Activated T-helper 1 cell treated with Interleukin-2 at 50 U/mL for 16 hours (primary cell): Measurements from ENCODE around the gene TPRG1L.

ENCODE experiments used
- DNase-seq: peaks from one replicate; pipeline ENCODE4 v3.0.0-alpha.2; 2020; ENCODE audit warnings: low read depth

TPRG1L gene

GRCh38 chr1:3593745-3594144 is 31.1 kb upstream of the TPRG1L start:
- DNase-seq, result no peak

GRCh38 chr1:3594706-3595377 is 30.0 kb upstream of the TPRG1L start:
- DNase-seq, result no peak

DNA sequence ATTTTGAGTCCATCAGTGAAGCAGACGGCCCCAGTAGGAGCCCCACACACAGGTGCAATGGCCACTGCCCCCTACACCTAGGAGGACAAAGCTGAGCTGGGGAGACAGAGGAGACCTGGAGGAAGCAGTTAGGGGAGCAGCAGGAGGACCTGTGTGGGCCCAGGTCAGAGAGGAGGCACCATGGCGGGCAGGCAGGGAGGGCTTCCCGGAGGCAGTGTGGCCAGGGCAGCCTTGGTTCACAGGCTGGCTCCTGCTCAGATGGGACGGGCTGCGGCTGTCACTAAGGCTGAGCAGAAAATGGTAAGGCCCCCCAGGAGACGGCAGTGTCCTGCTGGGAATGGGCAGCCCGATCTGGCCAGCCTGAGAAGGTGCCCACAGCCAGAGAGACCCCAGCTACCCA is 28.9 kb upstream of the TPRG1L start:
- DNase-seq, result no peak

DNA sequence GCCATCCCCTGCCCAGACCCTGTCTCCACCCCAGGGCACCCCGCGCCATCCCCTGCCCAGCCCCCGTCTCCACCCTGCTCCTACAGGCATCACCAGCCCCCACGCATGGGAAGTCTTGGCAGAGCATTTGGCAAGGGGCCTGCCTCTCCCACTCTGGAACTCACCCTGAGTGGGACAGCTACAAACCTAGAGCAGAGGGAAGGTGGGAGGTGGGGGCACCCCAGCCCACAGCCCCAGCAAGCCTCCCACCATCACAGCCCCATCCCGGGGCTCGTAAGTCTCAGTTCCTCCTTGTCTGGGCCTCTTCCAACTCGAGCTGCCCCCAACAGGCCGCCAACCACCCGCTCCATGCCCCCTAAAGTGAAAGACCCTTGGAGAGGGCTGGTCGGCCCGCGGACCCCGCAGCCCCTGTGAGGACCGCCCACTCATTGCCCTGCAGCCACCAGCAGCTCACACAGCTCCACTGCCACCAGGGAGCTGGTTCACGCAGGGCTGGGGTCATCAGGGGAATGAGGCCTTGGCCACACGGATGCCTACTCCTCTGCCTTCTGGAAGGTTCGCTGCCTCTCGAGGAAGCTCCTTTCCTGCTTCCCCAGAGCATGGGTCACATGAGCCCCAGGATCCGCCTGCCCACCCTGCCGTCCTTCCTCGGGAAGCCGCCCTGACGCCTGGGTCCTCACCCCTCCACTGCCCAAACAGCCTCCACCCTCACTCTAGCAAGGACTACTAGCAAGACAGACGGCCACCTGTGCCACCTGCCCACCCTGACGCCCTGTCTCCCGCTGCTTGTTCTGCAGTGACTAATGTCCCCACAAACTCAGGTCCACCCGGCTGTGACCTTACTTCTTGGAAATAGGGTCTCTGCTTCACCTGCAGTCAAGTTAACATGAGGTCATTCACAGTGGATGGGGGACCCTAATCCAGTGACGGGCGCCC is 27.9 kb upstream of the TPRG1L start:
- no peak for DNase-seq

GRCh38 chr1:3597599-3597964 is 27.2 kb upstream of the TPRG1L start:
- no peak for DNase-seq

- DNase-seq, result no peak
These were observed 26.7 kb upstream of the TPRG1L start for GRCh38 chr1:3598051-3598491.

DNA sequence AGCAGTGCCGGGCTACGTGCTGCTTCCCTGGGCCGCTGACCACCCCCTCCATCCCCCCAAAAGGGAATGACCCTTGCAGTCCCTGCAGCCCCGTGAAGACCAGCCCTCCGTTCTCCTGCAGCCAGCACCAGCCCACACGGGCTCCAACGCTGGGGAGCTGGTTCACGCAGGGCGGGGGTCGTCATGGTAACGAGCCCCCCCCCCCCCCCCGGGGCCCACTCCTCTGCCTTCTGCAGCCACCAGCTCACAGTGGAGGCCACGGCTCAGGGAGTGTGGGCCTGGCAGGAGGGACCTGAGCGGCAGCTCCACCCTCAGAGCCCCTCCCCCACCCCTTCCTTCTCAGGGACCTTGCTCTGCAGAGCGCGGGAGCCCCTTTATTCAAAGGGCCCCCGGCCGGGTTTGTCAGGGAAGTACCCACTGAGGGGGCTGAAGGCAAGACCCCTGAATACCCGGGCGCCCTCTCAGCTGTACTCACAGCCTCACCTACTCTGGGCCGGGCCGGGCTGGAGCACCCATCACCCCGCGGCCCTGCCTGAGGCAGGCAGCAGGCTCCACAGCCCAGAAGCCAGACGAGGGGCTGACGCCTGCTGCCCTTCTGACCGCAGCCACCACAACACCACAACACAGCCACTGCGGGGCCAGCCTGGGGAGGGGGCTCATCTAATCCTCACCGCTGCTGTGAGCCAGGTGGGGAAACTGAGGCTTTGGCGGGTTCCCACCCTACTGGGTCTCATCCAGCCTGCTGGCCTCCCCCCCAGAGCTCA is 26.1 kb upstream of the TPRG1L start:
- DNase-seq, result no peak

DNA sequence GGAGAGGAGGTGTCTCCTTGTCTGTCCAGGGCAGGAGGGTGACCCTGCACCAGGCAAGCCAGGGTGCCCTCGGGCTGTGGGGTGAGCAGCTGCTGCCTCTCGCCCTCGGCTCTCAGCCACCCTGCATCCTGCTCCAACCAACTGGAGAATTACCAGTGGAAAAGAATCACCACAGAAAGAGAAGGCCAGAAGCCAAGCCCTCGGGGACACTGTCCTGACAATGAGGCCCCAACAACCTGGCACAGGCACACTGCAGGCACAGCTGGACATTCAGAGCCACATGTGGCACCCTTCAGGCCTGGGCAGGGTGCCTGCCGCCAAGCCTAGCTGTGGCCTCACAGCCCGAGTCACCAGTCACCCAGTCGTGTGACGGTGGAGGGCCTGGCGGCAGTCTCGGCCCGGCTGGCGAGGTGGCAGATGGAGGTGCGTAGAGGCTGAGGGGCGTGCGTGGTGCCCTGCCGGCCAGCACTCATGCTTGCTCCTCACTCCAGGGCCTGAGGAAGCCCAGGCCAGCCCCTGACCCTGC is 25.5 kb upstream of the TPRG1L start:
- DNase-seq, result no peak

- no peak for DNase-seq
These were observed 25.0 kb upstream of the TPRG1L start for GRCh38 chr1:3599816-3600215.

- no peak for DNase-seq
These were observed 24.5 kb upstream of the TPRG1L start for GRCh38 chr1:3600354-3600753.

DNA sequence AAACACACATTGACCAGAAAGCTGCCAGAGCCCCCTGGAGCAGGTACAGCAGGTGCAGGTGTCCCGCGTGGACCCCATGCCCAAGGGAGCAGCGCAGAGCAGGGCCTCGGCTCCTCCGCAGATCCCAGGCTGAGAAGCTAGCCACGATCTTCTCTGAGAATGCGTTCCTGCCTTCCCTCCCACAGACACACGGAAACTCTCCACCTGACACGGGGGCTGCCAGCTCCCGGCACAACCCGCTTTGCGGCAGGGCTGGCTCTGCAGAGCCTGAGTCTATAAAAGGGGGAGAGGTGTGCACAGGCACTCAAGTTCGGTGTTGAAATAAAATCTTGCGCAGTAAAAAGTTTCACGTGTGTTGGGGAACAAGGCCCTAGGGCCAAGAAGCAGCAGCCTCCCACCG is 23.1 kb upstream of the TPRG1L start:
- no peak for DNase-seq

DNA sequence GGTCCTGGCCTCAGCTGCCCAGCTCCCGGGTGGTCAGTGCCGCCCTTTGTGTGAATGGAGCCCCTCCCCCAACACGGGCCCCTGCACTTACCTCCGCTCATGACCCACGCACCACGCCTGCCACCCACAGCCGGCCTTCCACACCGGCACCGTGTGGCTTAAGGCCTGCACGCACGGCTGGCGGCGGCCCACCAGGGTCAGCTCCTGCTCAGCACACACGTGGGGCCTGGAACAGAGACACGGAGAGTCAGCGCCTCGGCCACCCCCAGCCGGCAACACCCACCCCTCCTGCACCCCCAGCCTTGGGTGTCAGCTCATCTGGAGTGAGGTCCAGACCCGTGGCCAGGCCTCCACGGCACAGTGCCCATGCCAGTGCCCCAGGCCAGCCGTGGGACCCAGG is 22.4 kb upstream of the TPRG1L start:
- no peak for DNase-seq

GRCh38 chr1:3603156-3603555 is 21.7 kb upstream of the TPRG1L start:
- no peak for DNase-seq

DNA sequence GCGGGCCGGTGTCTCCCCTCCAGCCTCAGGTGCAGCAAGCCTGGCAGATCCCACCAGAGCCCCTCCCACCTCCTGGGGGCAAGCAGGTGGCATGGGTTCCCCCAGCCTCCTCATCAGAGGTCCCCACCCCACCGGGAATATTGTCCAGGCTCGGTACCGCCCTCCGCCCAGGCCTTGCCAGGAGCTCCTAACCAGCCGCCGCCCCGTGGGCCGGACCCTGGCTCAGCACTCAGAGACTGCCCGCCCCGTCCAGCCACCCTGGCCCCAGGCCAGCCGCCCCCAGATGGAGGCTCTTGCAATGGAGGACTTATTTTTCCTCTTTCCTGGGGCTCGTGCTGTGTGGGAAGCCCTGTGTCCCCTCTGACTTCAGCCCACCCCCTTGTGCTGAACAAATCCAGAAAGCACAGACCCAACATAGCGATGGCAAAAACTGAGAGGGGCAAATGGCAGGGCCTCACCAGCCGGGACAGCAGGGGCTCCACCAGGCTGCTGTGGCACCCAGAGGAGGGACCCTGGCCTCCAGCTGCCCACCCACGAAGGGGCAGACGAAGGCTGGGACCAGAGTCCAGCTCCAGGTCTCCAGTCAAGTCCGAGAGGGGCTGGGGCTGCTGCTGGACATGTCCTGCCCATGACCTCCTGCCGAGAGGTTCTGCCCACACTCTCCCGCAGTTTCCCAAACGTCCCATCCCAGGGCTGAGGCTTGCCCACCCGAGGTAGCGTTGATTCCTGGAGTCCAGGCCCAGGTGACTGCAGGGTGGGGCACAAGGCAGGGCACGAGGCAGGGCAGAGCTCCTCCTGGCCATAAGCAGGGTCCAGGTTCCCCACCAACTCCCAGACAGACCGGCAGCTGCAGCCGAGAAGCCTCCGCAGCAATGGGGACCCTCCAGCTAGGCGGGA is 21.0 kb upstream of the TPRG1L start:
- DNase-seq, result no peak

DNA sequence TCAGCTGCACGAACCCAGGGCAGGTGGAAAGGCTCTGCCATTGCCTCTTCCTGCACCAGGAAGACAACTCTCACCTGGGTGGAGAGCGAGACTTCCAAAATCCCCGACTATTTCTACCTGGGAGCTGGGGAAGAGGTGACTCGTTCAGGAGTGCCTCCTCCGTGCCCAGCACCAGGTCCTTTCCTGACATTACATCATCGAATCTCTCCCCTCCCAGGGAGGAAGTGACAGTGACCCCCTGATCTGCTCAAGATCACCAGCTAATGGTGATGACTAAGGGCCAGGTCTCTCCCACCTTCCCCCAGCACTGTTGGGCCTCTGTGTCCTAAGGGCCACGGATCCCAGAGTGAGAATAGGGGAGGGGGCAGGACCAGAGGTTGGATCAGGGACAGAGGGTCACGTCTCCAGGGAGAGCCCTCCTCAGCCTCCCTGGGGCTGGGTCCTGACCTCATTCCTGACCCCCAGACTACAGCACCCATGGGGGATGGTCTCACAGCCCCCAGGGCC is 20.3 kb upstream of the TPRG1L start:
- DNase-seq, result no peak

GRCh38 chr1:3604997-3605823 is 19.6 kb upstream of the TPRG1L start:
- DNase-seq, result no peak

DNA sequence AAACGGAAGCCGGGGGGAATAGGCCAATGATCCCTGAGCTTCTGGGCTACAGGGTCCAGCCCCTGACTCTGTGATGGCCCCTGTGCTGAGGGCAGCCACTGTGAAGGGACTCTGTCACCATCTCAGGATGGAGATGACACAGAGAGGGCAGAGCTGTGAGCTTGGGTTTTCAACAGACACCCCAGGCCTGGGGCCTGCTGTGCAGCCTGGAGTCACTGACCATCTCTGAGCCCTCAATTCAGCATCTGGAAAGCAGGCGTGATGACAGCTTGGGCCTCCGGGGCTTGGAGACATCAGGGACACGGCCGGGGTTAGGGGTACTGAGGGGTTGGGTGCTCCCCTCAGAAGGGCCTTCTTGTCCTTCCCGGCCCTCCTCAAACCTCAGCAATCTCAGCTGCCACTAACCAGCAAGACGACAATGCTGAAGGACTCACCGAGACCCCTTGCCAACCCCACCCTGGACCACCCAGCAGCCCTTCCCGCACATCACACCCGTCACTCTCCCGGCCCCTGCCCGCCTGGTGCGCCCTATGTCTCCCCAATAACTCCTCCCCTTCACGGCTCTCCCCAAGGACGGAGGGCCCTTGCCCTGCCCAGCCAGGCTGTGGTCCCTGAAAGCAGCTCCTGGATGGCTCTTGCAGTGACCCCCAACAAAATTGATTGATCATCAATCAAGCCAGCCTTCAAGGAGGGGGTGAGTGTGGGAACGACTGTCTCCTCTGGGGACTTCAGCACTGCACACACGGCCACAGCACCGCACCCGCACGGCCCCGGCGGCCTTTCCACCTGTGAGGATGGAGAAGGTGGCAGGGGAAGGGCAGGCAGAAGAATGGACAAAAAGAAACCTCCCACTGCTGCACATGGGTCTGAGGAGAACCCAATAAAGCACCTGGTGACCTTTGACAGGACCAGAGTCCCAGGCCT is 17.8 kb upstream of the TPRG1L start:
- DNase-seq, result no peak

- no peak for DNase-seq
These were observed 17.1 kb upstream of the TPRG1L start for GRCh38 chr1:3607703-3608065.

- no peak for DNase-seq
These were observed 16.7 kb upstream of the TPRG1L start for GRCh38 chr1:3608154-3608553.
